ENCODE data around the gene RCAN3. TPM values are rescaled to one million over a fixed set of nuclear protein-coding genes. Genes with fewer than 3 reads are reported as not detected.
"Not testable (repeated sequence)": the region's sequence is repeated elsewhere in the genome, so short reads cannot be mapped to it uniquely, and the experiment has no call there.

Gene RCAN3
- total RNA-seq, 1 donor from 2014 or later = 4.2 TPM

DNA sequence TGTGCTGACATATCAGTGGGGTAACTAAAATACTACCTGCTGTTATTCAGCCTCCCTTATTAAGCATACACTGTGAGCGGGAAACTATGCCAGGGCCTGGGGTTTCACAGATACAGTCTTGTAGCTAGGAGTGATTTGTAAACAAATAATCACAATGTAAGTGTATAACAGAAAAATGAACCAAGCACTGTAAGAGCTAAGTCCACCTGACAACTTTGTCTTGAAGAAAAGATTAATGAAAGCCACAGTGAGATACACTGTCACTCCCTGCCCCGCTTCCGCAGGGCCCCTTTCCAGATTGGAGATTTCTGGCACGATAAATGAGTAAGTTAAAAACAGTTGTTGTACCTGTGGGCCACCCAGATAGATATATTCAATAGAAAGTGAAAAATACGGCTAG is 4.8 kb downstream of the RCAN3 start:
- Histone ChIP-seq H3K4me1 (ENCODE audit: control insufficient read depth in 3 of 3, insufficient read depth in 3 of 3, low read length in 3 of 3) (peaks cover 0 to 27% (median 3%) of the 10 kb centered on the region in 3 donors), H3K9ac (ENCODE audit: low read depth in 1 of 3, low read length in 3 of 3) (no peak overlapping the region), H3K4me3 (ENCODE audit: low read length in 3 of 3) (no peak overlapping the region), H3K27me3 (ENCODE audit: control insufficient read depth in 3 of 3, insufficient read depth in 3 of 3, low read length in 3 of 3) (peaks cover 0 to 4% (median 0%) of the 10 kb centered on the region in 3 donors), H3K36me3 (ENCODE audit: control insufficient read depth in 3 of 3, insufficient read depth in 3 of 3, low read length in 3 of 3) (no peaks in the 10 kb centered on the region), H3K27ac (ENCODE audit: low read depth, low read length) (no peak overlapping the region), H3K9me3 (ENCODE audit: control insufficient read depth in 3 of 3, low read length in 3 of 3) (no peaks in the 10 kb centered on the region)

DNA sequence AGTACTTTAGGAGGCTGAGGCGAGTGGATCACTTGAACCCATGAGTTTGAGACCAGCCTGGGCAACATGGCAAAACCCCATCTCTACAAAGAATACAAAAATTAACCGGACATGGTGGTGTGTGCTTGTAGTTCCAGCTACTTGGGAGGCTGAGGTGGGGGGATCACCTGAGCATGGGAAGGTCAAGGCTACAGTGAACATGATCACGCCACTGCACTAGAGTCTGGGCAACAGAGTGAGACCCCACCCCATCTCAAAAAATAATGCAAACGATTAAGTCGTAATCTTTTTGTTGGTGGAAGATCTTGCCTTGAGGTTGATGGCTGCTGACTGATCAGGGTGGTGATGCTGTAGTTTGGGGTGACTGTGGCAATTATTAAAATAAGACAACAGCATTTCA is 6.3 kb downstream of the RCAN3 start:
- peaks cover 0 to 4% (median 0%) of the 10 kb centered on the region in 3 donors for H3K27me3 ChIP-seq (ENCODE audit: control insufficient read depth in 3 of 3, insufficient read depth in 3 of 3, low read length in 3 of 3)
- H3K27ac ChIP-seq (ENCODE audit: low read depth, low read length) = no peak overlapping the region

DNA sequence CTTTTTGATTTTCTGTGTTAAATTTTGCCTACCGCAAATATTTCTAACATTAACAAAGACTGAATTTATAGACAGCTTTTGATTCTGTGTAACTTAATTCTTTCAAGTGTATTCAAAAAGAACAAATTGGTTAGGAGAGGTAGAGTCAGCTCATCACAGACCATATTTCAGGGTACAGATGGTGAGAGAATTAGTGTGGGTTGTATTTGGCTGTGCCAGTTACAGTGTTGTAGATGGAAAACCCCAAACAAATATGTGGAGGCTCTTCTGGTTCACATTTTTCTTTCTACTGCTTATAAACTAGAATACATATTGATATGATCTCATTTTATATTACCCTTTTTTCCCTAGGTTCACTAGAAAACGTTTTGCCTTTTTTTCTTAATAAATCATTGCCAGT is 11.1 kb downstream of the RCAN3 start:
- no peak overlapping the region for H3K4me3 ChIP-seq (ENCODE audit: low read length in 3 of 3)
- H3K9me3 ChIP-seq (ENCODE audit: control insufficient read depth in 3 of 3, low read length in 3 of 3) = no peaks in the 10 kb centered on the region
- no peaks in the 10 kb centered on the region for H3K36me3 ChIP-seq (ENCODE audit: control insufficient read depth in 3 of 3, insufficient read depth in 3 of 3, low read length in 3 of 3)
- peaks cover 0 to 10% (median 0%) of the 10 kb centered on the region in 3 donors for H3K4me1 ChIP-seq (ENCODE audit: control insufficient read depth in 3 of 3, insufficient read depth in 3 of 3, low read length in 3 of 3)
- H3K27me3 ChIP-seq (ENCODE audit: control insufficient read depth in 3 of 3, insufficient read depth in 3 of 3, low read length in 3 of 3) = peaks cover 0 to 2% (median 0%) of the 10 kb centered on the region in 3 donors
- H3K9ac ChIP-seq (ENCODE audit: low read depth in 1 of 3, low read length in 3 of 3) = no peak overlapping the region
- H3K27ac ChIP-seq (ENCODE audit: low read depth, low read length) = no peak overlapping the region

More for the DNA sequence above, 6.3 kb downstream of the RCAN3 start:
- no peaks in the 10 kb centered on the region for H3K9me3 ChIP-seq (ENCODE audit: control insufficient read depth in 3 of 3, low read length in 3 of 3)
- no peaks in the 10 kb centered on the region for H3K36me3 ChIP-seq (ENCODE audit: control insufficient read depth in 3 of 3, insufficient read depth in 3 of 3, low read length in 3 of 3)
- peaks cover 0 to 21% (median 0%) of the 10 kb centered on the region in 3 donors for H3K4me1 ChIP-seq (ENCODE audit: control insufficient read depth in 3 of 3, insufficient read depth in 3 of 3, low read length in 3 of 3)
- no peak overlapping the region for H3K9ac ChIP-seq (ENCODE audit: low read depth in 1 of 3, low read length in 3 of 3)
- H3K4me3 ChIP-seq (ENCODE audit: low read length in 3 of 3) = no peak overlapping the region

DNA sequence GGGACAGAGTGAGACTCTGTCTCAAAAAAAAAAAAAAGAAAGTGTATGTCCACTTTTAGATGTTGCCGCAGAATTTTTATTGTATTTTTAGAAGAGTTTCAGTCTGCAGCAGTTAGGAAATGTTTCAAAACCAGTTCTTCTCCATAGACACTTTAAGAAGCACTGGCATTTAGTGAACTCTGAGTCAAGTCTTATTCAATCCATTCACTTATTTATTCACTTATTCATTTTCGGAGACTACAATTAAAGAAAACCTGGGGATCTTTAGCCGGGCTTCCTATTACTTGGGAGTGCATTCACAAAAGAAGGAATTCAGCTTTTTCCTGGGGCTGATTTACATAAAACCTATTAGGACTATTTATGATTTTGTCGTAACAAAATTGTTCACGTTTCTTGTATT is 12.3 kb downstream of the RCAN3 start:
- Histone ChIP-seq H3K36me3 (ENCODE audit: control insufficient read depth in 3 of 3, insufficient read depth in 3 of 3, low read length in 3 of 3) (no peaks in the 10 kb centered on the region), H3K9me3 (ENCODE audit: control insufficient read depth in 3 of 3, low read length in 3 of 3) (no peaks in the 10 kb centered on the region), H3K4me3 (ENCODE audit: low read length in 3 of 3) (no peak overlapping the region), H3K4me1 (ENCODE audit: control insufficient read depth in 3 of 3, insufficient read depth in 3 of 3, low read length in 3 of 3) (peaks cover 0 to 8% (median 0%) of the 10 kb centered on the region in 3 donors), H3K27ac (ENCODE audit: low read depth, low read length) (no peak overlapping the region), H3K27me3 (ENCODE audit: control insufficient read depth in 3 of 3, insufficient read depth in 3 of 3, low read length in 3 of 3) (peaks cover 0 to 2% (median 0%) of the 10 kb centered on the region in 3 donors), H3K9ac (ENCODE audit: low read depth in 1 of 3, low read length in 3 of 3) (no peak overlapping the region)

DNA sequence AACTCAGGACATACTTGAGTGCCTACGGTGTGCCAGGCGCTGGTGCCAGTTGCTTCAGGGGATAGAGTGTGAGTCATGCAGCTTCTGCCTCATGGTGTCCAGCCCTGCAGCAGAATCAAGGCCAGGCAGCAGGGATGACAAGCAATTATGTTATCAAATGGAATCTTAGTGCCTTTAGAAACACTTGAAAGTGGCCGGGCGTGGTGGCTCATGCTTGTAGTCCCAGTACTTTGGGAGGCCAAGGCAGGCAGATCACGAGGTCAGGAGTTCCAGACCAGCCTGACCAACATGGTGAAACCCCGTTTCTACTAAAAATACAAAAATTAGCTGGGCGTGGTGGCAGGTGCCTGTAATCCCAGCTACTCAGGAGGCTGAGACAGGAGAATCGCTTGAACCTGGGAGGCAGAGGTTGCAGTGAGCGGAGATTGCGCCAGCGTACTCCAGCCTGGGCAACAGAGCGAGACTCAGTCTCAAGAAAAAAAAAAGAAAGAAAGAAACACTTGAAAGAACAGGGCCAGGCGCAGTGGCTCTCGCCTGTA is 13.1 kb downstream of the RCAN3 start:
- H3K4me1 ChIP-seq (ENCODE audit: control insufficient read depth in 3 of 3, insufficient read depth in 3 of 3, low read length in 3 of 3); H3K9ac ChIP-seq (ENCODE audit: low read depth in 1 of 3, low read length in 3 of 3); H3K27me3 ChIP-seq (ENCODE audit: control insufficient read depth in 3 of 3, insufficient read depth in 3 of 3, low read length in 3 of 3); H3K27ac ChIP-seq (ENCODE audit: low read depth, low read length); H3K4me3 ChIP-seq (ENCODE audit: low read length in 3 of 3); H3K36me3 ChIP-seq (ENCODE audit: control insufficient read depth in 3 of 3, insufficient read depth in 3 of 3, low read length in 3 of 3); H3K9me3 ChIP-seq (ENCODE audit: control insufficient read depth in 3 of 3, low read length in 3 of 3): not testable (repeated sequence)

DNA sequence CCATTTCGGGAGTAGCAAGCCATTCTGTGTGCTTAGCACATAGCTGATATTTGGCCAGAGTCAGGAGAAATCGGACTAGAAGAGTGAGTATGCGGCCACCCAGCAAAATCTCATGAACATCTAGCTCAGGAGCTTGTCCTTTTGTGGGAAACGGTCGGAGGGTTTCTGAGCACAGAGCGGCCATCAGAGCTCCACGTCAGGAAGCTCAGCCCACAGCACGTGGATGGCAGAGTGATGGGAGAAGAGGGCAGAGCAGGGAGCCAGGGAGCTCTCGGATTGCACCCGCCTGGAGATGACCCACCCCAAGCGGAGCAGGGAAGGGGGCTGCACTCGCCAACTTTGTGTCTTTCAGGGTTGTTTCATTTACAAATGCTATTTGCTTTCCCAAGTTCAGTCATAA is 13.9 kb downstream of the RCAN3 start:
- peaks cover 0 to 2% (median 0%) of the 10 kb centered on the region in 3 donors for H3K27me3 ChIP-seq (ENCODE audit: control insufficient read depth in 3 of 3, insufficient read depth in 3 of 3, low read length in 3 of 3)
- no peak overlapping the region for H3K27ac ChIP-seq (ENCODE audit: low read depth, low read length)
- H3K4me1 ChIP-seq (ENCODE audit: control insufficient read depth in 3 of 3, insufficient read depth in 3 of 3, low read length in 3 of 3) = peaks cover 0 to 5% (median 0%) of the 10 kb centered on the region in 3 donors
- no peaks in the 10 kb centered on the region for H3K9me3 ChIP-seq (ENCODE audit: control insufficient read depth in 3 of 3, low read length in 3 of 3)
- H3K4me3 ChIP-seq (ENCODE audit: low read length in 3 of 3) = no peak overlapping the region
- H3K9ac ChIP-seq (ENCODE audit: low read depth in 1 of 3, low read length in 3 of 3) = no peak overlapping the region
- no peaks in the 10 kb centered on the region for H3K36me3 ChIP-seq (ENCODE audit: control insufficient read depth in 3 of 3, insufficient read depth in 3 of 3, low read length in 3 of 3)

DNA sequence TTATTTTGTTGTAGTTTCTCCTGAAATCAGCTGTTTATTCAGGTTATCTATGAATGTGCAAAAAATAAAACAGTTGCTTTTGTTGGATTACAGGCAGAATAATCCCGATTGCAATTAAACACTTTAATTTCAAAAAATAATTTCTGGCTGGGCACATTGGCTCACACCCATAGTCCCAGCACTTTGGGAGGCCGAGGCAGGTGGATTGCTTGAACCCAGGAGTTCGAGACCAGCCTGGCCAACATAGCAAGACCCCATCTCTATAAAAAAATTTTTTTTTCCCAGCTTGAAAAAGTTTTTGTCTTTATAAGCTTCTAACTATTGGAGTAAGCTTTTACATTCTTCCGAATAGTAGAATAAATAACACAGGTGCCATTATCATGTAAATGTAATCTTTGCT is 15.3 kb downstream of the RCAN3 start:
- H3K4me3 ChIP-seq (ENCODE audit: low read length in 3 of 3) = no peak overlapping the region
- H3K27me3 ChIP-seq (ENCODE audit: control insufficient read depth in 3 of 3, insufficient read depth in 3 of 3, low read length in 3 of 3) = no peaks in the 10 kb centered on the region
- H3K4me1 ChIP-seq (ENCODE audit: control insufficient read depth in 3 of 3, insufficient read depth in 3 of 3, low read length in 3 of 3) = no peaks in the 10 kb centered on the region
- H3K27ac ChIP-seq (ENCODE audit: low read depth, low read length) = no peak overlapping the region
- H3K9ac ChIP-seq (ENCODE audit: low read depth in 1 of 3, low read length in 3 of 3) = no peak overlapping the region
- no peaks in the 10 kb centered on the region for H3K9me3 ChIP-seq (ENCODE audit: control insufficient read depth in 3 of 3, low read length in 3 of 3)
- no peaks in the 10 kb centered on the region for H3K36me3 ChIP-seq (ENCODE audit: control insufficient read depth in 3 of 3, insufficient read depth in 3 of 3, low read length in 3 of 3)

DNA sequence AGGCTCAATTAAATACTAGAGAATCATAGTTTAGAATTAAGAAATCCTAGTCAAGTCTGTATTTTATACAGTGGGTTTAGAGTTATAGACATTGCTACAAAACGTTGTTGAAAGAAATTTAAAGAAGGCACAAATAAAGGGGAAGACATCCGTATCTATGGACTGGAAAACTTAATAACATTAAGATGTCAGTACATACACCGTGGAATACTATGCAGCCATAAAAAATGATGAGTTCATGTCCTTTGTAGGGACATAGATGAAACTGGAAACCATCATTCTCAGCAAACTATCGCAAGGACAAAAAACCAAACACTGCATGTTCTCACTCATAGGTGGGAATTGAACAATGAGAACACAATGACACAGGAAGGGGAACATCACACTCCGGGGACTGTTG is 17.6 kb downstream of the RCAN3 start:
- not testable (repeated sequence) for H3K9me3 ChIP-seq (ENCODE audit: control insufficient read depth in 3 of 3, low read length in 3 of 3); H3K4me1 ChIP-seq (ENCODE audit: control insufficient read depth in 3 of 3, insufficient read depth in 3 of 3, low read length in 3 of 3); H3K4me3 ChIP-seq (ENCODE audit: low read length in 3 of 3); H3K27me3 ChIP-seq (ENCODE audit: control insufficient read depth in 3 of 3, insufficient read depth in 3 of 3, low read length in 3 of 3); H3K27ac ChIP-seq (ENCODE audit: low read depth, low read length); H3K9ac ChIP-seq (ENCODE audit: low read depth in 1 of 3, low read length in 3 of 3); H3K36me3 ChIP-seq (ENCODE audit: control insufficient read depth in 3 of 3, insufficient read depth in 3 of 3, low read length in 3 of 3)

DNA sequence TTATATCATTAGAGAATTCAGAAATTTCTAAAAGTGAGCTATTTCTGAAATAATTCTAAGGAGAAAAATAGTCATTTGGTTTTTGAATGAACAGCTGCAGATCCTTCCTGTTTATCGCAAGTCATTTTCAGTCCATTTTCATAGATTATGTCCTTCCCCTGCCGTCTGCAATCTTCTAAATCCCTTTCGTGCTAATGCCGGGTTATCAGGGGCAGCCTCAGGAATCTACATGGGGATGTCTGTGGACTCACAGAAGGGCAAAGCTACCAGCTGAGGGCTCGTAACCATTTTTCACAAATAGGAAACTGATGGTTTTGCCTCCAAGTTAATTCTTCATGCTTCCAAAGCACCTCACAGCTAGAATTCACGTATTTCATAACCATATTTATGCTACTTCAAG is 23.0 kb downstream of the RCAN3 start:
- Histone ChIP-seq H3K9me3 (ENCODE audit: control insufficient read depth in 3 of 3, low read length in 3 of 3) (no peaks in the 10 kb centered on the region), H3K36me3 (ENCODE audit: control insufficient read depth in 3 of 3, insufficient read depth in 3 of 3, low read length in 3 of 3) (no peaks in the 10 kb centered on the region), H3K4me1 (ENCODE audit: control insufficient read depth in 3 of 3, insufficient read depth in 3 of 3, low read length in 3 of 3) (no peaks in the 10 kb centered on the region), H3K9ac (ENCODE audit: low read depth in 1 of 3, low read length in 3 of 3) (no peak overlapping the region), H3K27me3 (ENCODE audit: control insufficient read depth in 3 of 3, insufficient read depth in 3 of 3, low read length in 3 of 3) (no peaks in the 10 kb centered on the region), H3K27ac (ENCODE audit: low read depth, low read length) (no peak overlapping the region), H3K4me3 (ENCODE audit: low read length in 3 of 3) (no peak overlapping the region)

DNA sequence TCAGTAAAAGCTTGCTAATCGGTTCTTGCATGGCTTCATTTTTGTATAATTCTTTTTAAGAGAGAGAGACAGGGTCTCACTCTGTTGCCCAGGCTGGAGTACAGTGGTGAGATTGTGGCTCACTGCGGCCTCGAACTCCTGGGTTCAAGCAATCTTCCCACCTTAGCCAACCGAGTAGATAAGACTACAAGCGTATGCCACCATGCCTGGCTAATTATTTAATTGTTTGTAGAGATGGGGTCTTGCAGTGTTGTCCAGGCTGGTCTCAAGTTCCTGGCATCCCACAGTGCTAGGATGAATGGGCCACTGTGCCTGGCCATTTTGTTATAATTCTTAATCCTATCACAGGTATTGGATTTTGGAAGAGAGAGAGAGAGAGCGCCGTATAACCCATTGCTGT is 23.4 kb downstream of the RCAN3 start:
- no peaks in the 10 kb centered on the region for H3K36me3 ChIP-seq (ENCODE audit: control insufficient read depth in 3 of 3, insufficient read depth in 3 of 3, low read length in 3 of 3)
- no peak overlapping the region for H3K9ac ChIP-seq (ENCODE audit: low read depth in 1 of 3, low read length in 3 of 3)
- no peaks in the 10 kb centered on the region for H3K9me3 ChIP-seq (ENCODE audit: control insufficient read depth in 3 of 3, low read length in 3 of 3)
- no peak overlapping the region for H3K27ac ChIP-seq (ENCODE audit: low read depth, low read length)
- no peaks in the 10 kb centered on the region for H3K27me3 ChIP-seq (ENCODE audit: control insufficient read depth in 3 of 3, insufficient read depth in 3 of 3, low read length in 3 of 3)
- H3K4me3 ChIP-seq (ENCODE audit: low read length in 3 of 3) = no peak overlapping the region
- H3K4me1 ChIP-seq (ENCODE audit: control insufficient read depth in 3 of 3, insufficient read depth in 3 of 3, low read length in 3 of 3) = no peaks in the 10 kb centered on the region
